ENCODE measurements around the gene TEC. TPM values are rescaled to one million over a fixed set of nuclear protein-coding genes. Genes with fewer than 3 reads are reported as not detected.

Gene TEC
- total RNA-seq, 1 donor from 2014 or later, result 1.8 TPM

GRCh38 chr4:48237996-48238645 is 31.5 kb downstream of the TEC start:
- DNase-seq (ENCODE audit: extremely low spot score, unreplicated experiment), result no peak
- Mint-ChIP-seq H3K4me3 (no peak overlapping the region), H3K36me3 (no peaks in the 10 kb centered on the region), H3K27ac (no peak overlapping the region), H3K27me3 (no peaks in the 10 kb centered on the region), H3K4me1 (ENCODE audit: unreplicated experiment) (no peaks in the 10 kb centered on the region), H3K9me3 (no peaks in the 10 kb centered on the region)
- TF ChIP-seq CTCF (conservative IDR thresholded peaks at IDR 0.05), result no peak

GRCh38 chr4:48235050-48235449 is 34.6 kb downstream of the TEC start:
- no peaks in the 10 kb centered on the region for H3K4me1 Mint-ChIP-seq (ENCODE audit: unreplicated experiment)
- peaks cover 4% of the 10 kb centered on the region for H3K36me3 Mint-ChIP-seq
- H3K27me3 Mint-ChIP-seq, result no peaks in the 10 kb centered on the region
- DNase-seq (ENCODE audit: extremely low spot score, unreplicated experiment), result no peak
- H3K27ac Mint-ChIP-seq, result no peak overlapping the region
- no peak for TF ChIP-seq CTCF (conservative IDR thresholded peaks at IDR 0.05)
- no peak overlapping the region for H3K4me3 Mint-ChIP-seq
- no peaks in the 10 kb centered on the region for H3K9me3 Mint-ChIP-seq

- no peak for TF ChIP-seq CTCF (conservative IDR thresholded peaks at IDR 0.05)
- Mint-ChIP-seq H3K4me1 (ENCODE audit: unreplicated experiment) (no peaks in the 10 kb centered on the region), H3K27ac (no peak overlapping the region), H3K27me3 (no peaks in the 10 kb centered on the region), H3K4me3 (no peak overlapping the region), H3K36me3 (peaks cover 4% of the 10 kb centered on the region), H3K9me3 (no peaks in the 10 kb centered on the region)
- DNase-seq (ENCODE audit: extremely low spot score, unreplicated experiment), result no peak
These were observed 35.1 kb downstream of the TEC start for GRCh38 chr4:48234575-48234974.

- H3K27me3 Mint-ChIP-seq, result no peaks in the 10 kb centered on the region
- H3K4me3 Mint-ChIP-seq, result no peak overlapping the region
- no peak overlapping the region for H3K27ac Mint-ChIP-seq
- no peaks in the 10 kb centered on the region for H3K9me3 Mint-ChIP-seq
- H3K36me3 Mint-ChIP-seq, result peaks cover 7% of the 10 kb centered on the region
- no peak for DNase-seq (ENCODE audit: extremely low spot score, unreplicated experiment)
- no peaks in the 10 kb centered on the region for H3K4me1 Mint-ChIP-seq (ENCODE audit: unreplicated experiment)
- TF ChIP-seq CTCF (conservative IDR thresholded peaks at IDR 0.05), result no peak
These were observed 40.7 kb downstream of the TEC start for GRCh38 chr4:48228949-48229348.

- Mint-ChIP-seq H3K9me3 (no peaks in the 10 kb centered on the region), H3K27ac (no peak overlapping the region), H3K4me1 (ENCODE audit: unreplicated experiment) (no peaks in the 10 kb centered on the region), H3K27me3 (no peaks in the 10 kb centered on the region), H3K36me3 (peaks cover 7% of the 10 kb centered on the region), H3K4me3 (no peak overlapping the region)
- no peak for DNase-seq (ENCODE audit: extremely low spot score, unreplicated experiment)
- TF ChIP-seq CTCF (conservative IDR thresholded peaks at IDR 0.05), result no peak
These were observed 42.0 kb downstream of the TEC start for GRCh38 chr4:48227662-48228061.

- Mint-ChIP-seq H3K9me3 (no peaks in the 10 kb centered on the region), H3K27ac (no peak overlapping the region), H3K27me3 (no peaks in the 10 kb centered on the region), H3K4me1 (ENCODE audit: unreplicated experiment) (no peaks in the 10 kb centered on the region), H3K4me3 (no peak overlapping the region), H3K36me3 (peaks cover 7% of the 10 kb centered on the region)
- TF ChIP-seq CTCF (conservative IDR thresholded peaks at IDR 0.05), result no peak
- DNase-seq (ENCODE audit: extremely low spot score, unreplicated experiment), result no peak
These were observed 43.4 kb downstream of the TEC start for GRCh38 chr4:48226199-48226598.

Measured in type B pancreatic cell (in vitro differentiated cells).